GM18873 (cell line): ENCODE results near the gene SPANXN5.
"Not testable (repeated sequence)": the region's sequence is repeated elsewhere in the genome, so short reads cannot be mapped to it uniquely, and the experiment has no call there.

Experiments used
- ATAC-seq: cut with Tn5 transposase; IDR thresholded peaks from one replicate; pipeline ENCODE4 v1.9.1; 2021; ENCODE audit warnings: mild to moderate bottlenecking, moderate library complexity, moderate number of reproducible peaks; ENCODE audit not compliant: unreplicated experiment, low FRiP score

SPANXN5 gene

GRCh38 chrX:52797327-52797726 is at the start of gene SPANXN5:
Gene SPANXN5, minus strand, starts transcription at chrX:52797427. Its CDS starts 79 bp downstream, at chrX:52797348.
- ATAC-seq, result not testable (repeated sequence)

DNA sequence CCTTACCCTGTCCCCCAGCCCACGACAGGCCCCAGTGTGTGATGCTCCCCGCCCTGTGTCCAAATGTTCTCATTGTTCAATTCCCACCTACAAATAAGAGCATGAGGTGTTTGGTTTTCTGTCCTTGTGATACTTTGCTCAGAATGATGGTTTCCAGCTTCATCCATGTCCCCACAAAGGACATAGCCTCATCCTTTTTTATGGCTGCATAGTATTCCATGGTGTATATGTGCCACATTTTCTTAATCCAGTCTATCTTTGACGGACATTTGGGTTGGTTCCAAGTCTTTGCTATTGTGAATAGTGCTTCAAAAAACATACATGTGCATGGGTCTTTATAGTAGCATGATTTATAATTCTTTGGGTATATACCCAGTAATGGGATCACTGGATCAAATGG is 46.4 kb upstream of the SPANXN5 start:
- ATAC-seq, result not testable (repeated sequence)

GRCh38 chrX:52839137-52839536 is 41.9 kb upstream of the SPANXN5 start:
- ATAC-seq, result peak; percentile 55

- ATAC-seq, result no peak
Observed at GRCh38 chrX:52830551-52830950, 33.3 kb upstream of the SPANXN5 start.

- no peak for ATAC-seq
Observed at GRCh38 chrX:52824608-52825007, 27.4 kb upstream of the SPANXN5 start.

GRCh38 chrX:52821079-52821760 is 24.0 kb upstream of the SPANXN5 start:
- no peak for ATAC-seq

GRCh38 chrX:52819788-52820187 is 22.6 kb upstream of the SPANXN5 start:
- no peak for ATAC-seq

GRCh38 chrX:52811065-52811625 is 13.9 kb upstream of the SPANXN5 start, which contains the start of gene XAGE5:
Gene XAGE5, plus strand, starts transcription at chrX:52811287. Its CDS starts 1,280 bp downstream, at chrX:52812567.
- no peak for ATAC-seq

DNA sequence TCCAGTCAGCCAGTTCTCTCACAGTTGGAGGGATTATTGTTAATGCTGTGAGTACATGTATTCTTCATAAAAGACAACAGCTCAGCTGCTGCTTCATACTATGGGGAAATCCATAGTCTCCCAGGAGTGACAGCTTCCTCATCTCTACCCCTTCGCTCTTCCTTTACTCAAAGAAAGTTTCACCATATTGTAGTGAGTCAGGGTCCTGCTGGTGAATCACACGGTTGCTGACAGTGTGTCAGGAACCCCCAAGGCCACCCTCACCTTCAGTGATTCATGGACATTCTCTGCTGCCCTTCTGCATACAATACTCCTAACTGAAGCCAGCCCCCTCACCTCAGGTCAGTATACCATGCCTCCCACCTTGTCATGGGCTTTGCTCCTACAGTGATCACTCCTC is 7.6 kb upstream of the SPANXN5 start:
- not testable (repeated sequence) for ATAC-seq

DNA sequence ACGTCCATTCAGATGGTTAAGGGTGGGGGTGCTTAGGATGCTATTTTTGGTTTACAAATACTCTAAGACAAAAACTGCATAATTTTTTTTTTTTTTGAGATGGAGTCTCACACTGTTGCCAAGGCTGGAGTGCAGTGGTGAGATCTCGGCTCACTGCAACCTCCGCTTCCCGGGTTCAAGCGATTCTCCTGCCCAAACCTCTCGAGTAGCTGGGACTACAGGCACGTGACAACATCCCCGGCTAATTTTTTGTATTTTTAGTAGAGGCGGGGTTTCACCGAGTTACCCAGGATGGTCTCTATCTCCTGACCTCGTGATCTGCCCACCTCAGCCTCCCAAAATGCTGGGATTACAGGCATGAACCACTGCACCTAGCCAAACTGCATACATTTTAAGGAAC is 23.7 kb downstream of the SPANXN5 start:
- not testable (repeated sequence) for ATAC-seq

GRCh38 chrX:52765983-52766382 is 31.2 kb downstream of the SPANXN5 start:
- not testable (repeated sequence) for ATAC-seq

GRCh38 chrX:52750952-52751351 is 46.3 kb downstream of the SPANXN5 start, which contains the start of gene SSX2B:
Gene SSX2B, plus strand, starts transcription at chrX:52751252. Its CDS starts 1,429 bp downstream, at chrX:52752681.
- not testable (repeated sequence) for ATAC-seq
